LoVo (cell line): ENCODE data around the gene CNTN5.

Experiments
- DNase-seq: peaks from one replicate; pipeline ENCODE4 v3.0.0-alpha.2; 2016; ENCODE audit warnings: low spot score

The CNTN5 gene

GRCh38 chr11:99519095-99519494 lies 498.3 kb downstream of the CNTN5 start:
- DNase-seq, result no peak

- DNase-seq, result no peak
Observed at GRCh38 chr11:99522467-99523173, 501.9 kb downstream of the CNTN5 start.

GRCh38 chr11:99531468-99531867 lies 510.7 kb downstream of the CNTN5 start:
- no peak for DNase-seq

GRCh38 chr11:99534812-99535211 lies 514.1 kb downstream of the CNTN5 start:
- no peak for DNase-seq

- DNase-seq, result no peak
Observed at GRCh38 chr11:99535406-99535805, 514.7 kb downstream of the CNTN5 start.

GRCh38 chr11:99535819-99536218 lies 515.1 kb downstream of the CNTN5 start:
- no peak for DNase-seq

- no peak for DNase-seq
Observed at GRCh38 chr11:99537681-99538080, 516.9 kb downstream of the CNTN5 start.

- no peak for DNase-seq
Observed at GRCh38 chr11:99545616-99546015, 524.9 kb downstream of the CNTN5 start.

- DNase-seq, result no peak
Observed at GRCh38 chr11:99548264-99548663, 527.5 kb downstream of the CNTN5 start.

GRCh38 chr11:99554232-99554903 lies 533.6 kb downstream of the CNTN5 start:
- no peak for DNase-seq

- no peak for DNase-seq
Observed at GRCh38 chr11:99555486-99555885, 534.7 kb downstream of the CNTN5 start.

- DNase-seq, result no peak
Observed at GRCh38 chr11:99565333-99565732, 544.6 kb downstream of the CNTN5 start.

GRCh38 chr11:99567334-99567956 lies 546.7 kb downstream of the CNTN5 start:
- DNase-seq, result no peak

- DNase-seq, result no peak
Observed at GRCh38 chr11:99568808-99569207, 548.1 kb downstream of the CNTN5 start.

- no peak for DNase-seq
Observed at GRCh38 chr11:99571094-99571493, 550.3 kb downstream of the CNTN5 start.

GRCh38 chr11:99584830-99585229 lies 564.1 kb downstream of the CNTN5 start:
- no peak for DNase-seq

GRCh38 chr11:99585606-99586005 lies 564.9 kb downstream of the CNTN5 start:
- no peak for DNase-seq

GRCh38 chr11:99589771-99590170 lies 569.0 kb downstream of the CNTN5 start:
- DNase-seq, result no peak

GRCh38 chr11:99592266-99592665 lies 571.5 kb downstream of the CNTN5 start:
- DNase-seq, result no peak

GRCh38 chr11:99593197-99593596 lies 572.4 kb downstream of the CNTN5 start:
- DNase-seq, result no peak

GRCh38 chr11:99601179-99601578 lies 580.4 kb downstream of the CNTN5 start:
- no peak for DNase-seq

GRCh38 chr11:99614352-99614751 lies 593.6 kb downstream of the CNTN5 start:
- DNase-seq, result no peak

- no peak for DNase-seq
Observed at GRCh38 chr11:99630629-99631028, 609.9 kb downstream of the CNTN5 start.
